ENCODE measurements around the gene BCAS3.

Gene BCAS3

GRCh38 chr17:61384692-61385576 lies 707.3 kb downstream of the BCAS3 start:
- no peak for DNase-seq (ENCODE audit: low read depth)

- DNase-seq (ENCODE audit: low read depth) = no peak
Observed at GRCh38 chr17:61385577-61386236, 708.1 kb downstream of the BCAS3 start.

GRCh38 chr17:61386251-61386650 lies 708.6 kb downstream of the BCAS3 start:
- no peak for DNase-seq (ENCODE audit: low read depth)

GRCh38 chr17:61387011-61387410 lies 709.4 kb downstream of the BCAS3 start:
- no peak for DNase-seq (ENCODE audit: low read depth)

- DNase-seq (ENCODE audit: low read depth) = no peak
Observed at GRCh38 chr17:61387511-61388305, 710.1 kb downstream of the BCAS3 start.

GRCh38 chr17:61388561-61389356 lies 711.1 kb downstream of the BCAS3 start:
- DNase-seq (ENCODE audit: low read depth) = no peak

GRCh38 chr17:61389670-61390478 lies 712.2 kb downstream of the BCAS3 start:
- no peak for DNase-seq (ENCODE audit: low read depth)

GRCh38 chr17:61390479-61390791 lies 712.8 kb downstream of the BCAS3 start:
- DNase-seq (ENCODE audit: low read depth) = no peak

- DNase-seq (ENCODE audit: low read depth) = no peak
Observed at GRCh38 chr17:61391595-61392291, 714.1 kb downstream of the BCAS3 start.

GRCh38 chr17:61392679-61393078 lies 715.0 kb downstream of the BCAS3 start:
- no peak for DNase-seq (ENCODE audit: low read depth)

GRCh38 chr17:61393550-61393903 lies 715.9 kb downstream of the BCAS3 start:
- DNase-seq (ENCODE audit: low read depth) = no peak

- no peak for DNase-seq (ENCODE audit: low read depth)
Observed at GRCh38 chr17:61393904-61394629, 716.4 kb downstream of the BCAS3 start.

- DNase-seq (ENCODE audit: low read depth) = no peak
Observed at GRCh38 chr17:61394630-61395408, 717.2 kb downstream of the BCAS3 start.

GRCh38 chr17:61395409-61395982 lies 717.8 kb downstream of the BCAS3 start:
- DNase-seq (ENCODE audit: low read depth) = no peak

GRCh38 chr17:61395983-61396585 lies 718.4 kb downstream of the BCAS3 start:
- no peak for DNase-seq (ENCODE audit: low read depth)

GRCh38 chr17:61396586-61397085 lies 719.0 kb downstream of the BCAS3 start:
- DNase-seq (ENCODE audit: low read depth) = no peak

GRCh38 chr17:61397086-61397842 lies 719.6 kb downstream of the BCAS3 start:
- no peak for DNase-seq (ENCODE audit: low read depth)
